NCI-H1092 (cell line): ENCODE results near the gene MUS81.

ENCODE experiments used
- DNase-seq: peaks from one replicate; lab custom pipeline; 2025; lab: John Stamatoyannopoulos, UW

MUS81 gene

DNA sequence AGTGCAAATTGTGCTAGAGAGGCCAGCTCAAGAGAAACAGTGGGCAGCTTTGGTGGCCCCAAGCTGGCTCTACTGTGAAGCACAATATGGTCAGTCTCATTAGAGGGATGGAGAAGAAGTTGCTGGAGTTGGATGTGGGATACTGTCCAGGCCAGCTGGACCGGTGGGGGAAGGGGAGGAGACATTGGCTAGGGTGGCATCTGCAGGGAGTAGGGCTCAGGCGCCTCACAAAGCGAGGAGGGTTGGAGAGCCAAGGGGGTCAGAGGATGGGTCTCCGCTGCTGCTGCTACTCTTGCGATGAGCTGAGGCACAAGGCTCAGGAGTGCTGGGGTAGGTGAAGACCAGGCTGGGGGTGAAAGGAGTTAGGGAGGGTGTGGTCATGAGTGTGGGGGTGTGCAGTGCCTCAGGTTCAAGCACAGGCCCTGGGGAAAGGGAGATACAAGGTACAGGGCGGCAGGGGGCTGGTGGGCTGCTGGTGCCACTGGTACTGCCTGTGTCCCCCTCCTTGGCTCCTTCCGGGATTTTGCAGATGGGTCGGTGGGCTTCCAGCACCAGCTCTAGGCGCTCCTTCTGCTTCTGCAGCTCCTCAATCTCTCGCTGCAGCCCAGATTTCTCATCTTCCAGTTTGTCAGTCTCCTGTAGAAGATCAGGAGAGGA lies 32.6 kb downstream of the MUS81 start:
- no peak for DNase-seq

- no peak for DNase-seq
Measured at GRCh38 chr11:65894034-65894591, 33.9 kb downstream of the MUS81 start.

- no peak for DNase-seq
Measured at GRCh38 chr11:65895482-65895981, 35.3 kb downstream of the MUS81 start.

- no peak for DNase-seq
Measured at GRCh38 chr11:65896034-65896999, 36.1 kb downstream of the MUS81 start.

- no peak for DNase-seq
Measured at GRCh38 chr11:65897020-65897471, 36.8 kb downstream of the MUS81 start.

DNA sequence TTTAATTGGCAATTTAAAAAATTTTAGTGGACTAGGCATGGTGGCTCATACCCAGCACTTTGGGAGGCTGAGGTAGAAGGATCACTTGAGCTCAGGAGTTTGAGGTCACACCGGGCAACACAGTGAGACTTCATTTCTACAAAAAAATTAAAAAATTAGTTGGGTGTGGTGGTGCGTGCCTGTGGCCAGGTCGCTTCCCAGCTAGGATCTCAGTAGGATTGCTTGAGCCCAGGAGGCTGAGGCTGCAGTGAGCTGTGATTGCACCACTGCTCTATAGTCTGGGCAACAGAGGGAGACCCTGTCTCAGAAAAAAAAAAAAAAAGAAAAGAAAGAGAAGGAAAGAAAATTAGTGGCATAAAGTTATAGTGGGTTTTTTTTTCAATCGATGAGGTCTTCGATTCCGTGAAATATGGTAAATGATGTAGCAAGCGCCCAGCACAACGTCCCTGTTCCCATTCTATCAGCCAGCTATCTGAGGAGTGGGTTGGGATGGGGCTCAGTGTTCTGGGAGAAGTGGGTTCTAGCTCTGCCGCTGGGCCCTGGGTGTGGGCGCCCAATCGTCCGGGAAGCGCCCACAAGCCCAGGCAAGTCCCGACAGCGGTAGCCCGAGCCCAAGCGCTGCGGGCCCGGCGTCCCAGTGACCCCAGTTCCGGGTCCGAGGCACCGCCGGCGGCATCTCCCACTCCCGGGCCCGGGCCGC lies 38.6 kb downstream of the MUS81 start:
- no peak for DNase-seq

- DNase-seq: no peak
Measured at GRCh38 chr11:65899356-65900124, 39.3 kb downstream of the MUS81 start.

DNA sequence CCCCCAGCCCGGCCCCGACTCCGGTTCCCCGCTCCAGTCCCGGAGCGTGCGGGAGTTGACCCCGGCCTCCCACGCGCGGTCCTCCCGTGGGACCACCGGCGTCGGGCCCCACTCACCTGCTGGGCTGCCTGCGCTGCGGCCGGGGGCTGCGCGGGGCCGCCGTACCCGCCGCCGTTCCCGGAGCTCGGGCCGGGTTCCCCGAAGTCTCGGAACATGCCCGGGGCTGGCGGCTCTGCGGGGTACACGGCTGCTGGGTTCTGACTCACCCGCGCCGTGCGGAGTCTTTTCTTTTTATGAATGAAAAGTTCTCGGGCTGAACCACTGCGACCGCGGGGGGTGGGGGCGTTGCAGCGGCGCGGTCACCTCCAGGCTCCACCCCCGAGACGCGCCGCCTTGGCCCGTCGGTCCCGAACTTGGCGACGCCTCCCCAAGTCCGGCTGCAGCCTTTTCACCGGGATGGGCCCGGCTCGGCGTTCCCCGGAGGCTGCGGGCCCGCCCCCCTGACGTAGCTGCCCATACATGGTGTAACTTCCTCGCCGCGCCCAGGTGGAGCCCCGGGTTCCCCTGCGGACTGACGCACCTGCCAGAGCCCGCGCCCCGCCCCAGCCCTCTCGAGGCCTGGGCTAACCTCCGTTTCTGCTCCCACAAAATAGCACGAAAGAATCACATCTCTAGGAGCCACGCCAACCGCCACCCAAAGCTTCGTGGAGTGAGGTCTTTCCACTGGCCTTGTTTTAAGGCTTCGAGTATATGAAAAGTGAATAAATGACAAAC lies 40.1 kb downstream of the MUS81 start, which contains the start of gene FOSL1:
Gene FOSL1, minus strand, starts transcription at position 264 of the 774 bp plus-strand sequence. Its CDS starts 49 bp downstream, at position 215.
- DNase-seq: no peak

- no peak for DNase-seq
Measured at GRCh38 chr11:65900899-65901180, 40.6 kb downstream of the MUS81 start.

- no peak for DNase-seq
Measured at GRCh38 chr11:65903068-65903481, 42.8 kb downstream of the MUS81 start.

GRCh38 chr11:65903715-65904114 lies 43.5 kb downstream of the MUS81 start:
- no peak for DNase-seq

DNA sequence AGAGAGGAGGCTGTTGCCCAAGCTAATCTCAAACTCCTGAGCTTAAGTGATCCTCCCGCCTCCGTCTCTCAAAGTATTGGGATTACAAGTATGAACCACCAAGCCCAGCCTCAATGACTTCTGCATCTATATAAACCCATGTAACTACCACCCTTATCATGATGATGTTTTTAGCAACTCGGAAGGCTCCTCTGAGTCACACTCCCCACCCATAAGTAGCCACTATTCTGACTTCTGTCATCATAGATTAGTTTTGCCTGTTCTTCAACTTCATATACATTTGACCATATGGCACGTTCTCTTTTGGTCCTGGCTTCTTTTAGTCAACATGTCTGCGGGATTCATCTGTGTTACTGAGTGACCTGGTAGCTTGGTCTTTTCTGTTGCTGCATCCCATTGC lies 46.4 kb downstream of the MUS81 start:
- DNase-seq: no peak

GRCh38 chr11:65907878-65908277 lies 47.6 kb downstream of the MUS81 start:
- DNase-seq: no peak

- peak; percentile 36 for DNase-seq
Measured at GRCh38 chr11:65911682-65912568, 51.7 kb downstream of the MUS81 start.

GRCh38 chr11:65912845-65913244 lies 52.6 kb downstream of the MUS81 start:
- DNase-seq: no peak

GRCh38 chr11:65915101-65915820 lies 55.0 kb downstream of the MUS81 start:
- no peak for DNase-seq

GRCh38 chr11:65915821-65916251 lies 55.6 kb downstream of the MUS81 start:
- no peak for DNase-seq
